Colonic mucosa (tissue), 4 donors: ENCODE data around the gene NKIRAS1. TPM values are rescaled to one million over a fixed set of nuclear protein-coding genes. Genes with fewer than 3 reads are reported as not detected.
"Not testable (repeated sequence)": the region's sequence is repeated elsewhere in the genome, so short reads cannot be mapped to it uniquely, and the experiment has no call there.

ENCODE experiments used
- DNase-seq: peaks from one replicate; pipeline ENCODE4 v3.0.0-alpha.2; 2020
- H3K27ac ChIP-seq: fragments of 200-600 bp; one replicate; pipeline ENCODE4 v1.8.0; 2021
- H3K27me3 ChIP-seq: fragments of 200-600 bp; one replicate; pipeline ENCODE4 v1.8.0; 2021
- H3K36me3 ChIP-seq: fragments of 200-600 bp; one replicate; pipeline ENCODE4 v1.8.0; 2021
- H3K4me1 ChIP-seq: fragments of 200-600 bp; one replicate; pipeline ENCODE4 v1.8.0; 2021; ENCODE audit warnings: mild to moderate bottlenecking
- H3K4me3 ChIP-seq: fragments of 200-600 bp; one replicate; pipeline ENCODE4 v1.8.0; 2021
- H3K9ac ChIP-seq, 2 donors: one replicate each; pipeline ENCODE4 v1.7.0; 2013; ENCODE audit warnings: control low read depth in 2 of 2, low read depth in 2 of 2, low read length in 2 of 2
- H3K9me3 ChIP-seq: fragments of 200-600 bp; one replicate; pipeline ENCODE4 v1.8.0; 2021
- intact Hi-C: fragments of 100-400 bp; cut with DNase I; formaldehyde crosslinking; loops from one replicate; pipeline ENCODE4 v1.14.1; 2022
- total RNA-seq, 2 donors: library from RNA; stranded (reverse); fragmentation: NEBNext Ultra II Directional in 1 of 2; extraction: Animal tissue kit (Norgen Biotek cat#: 25700) in 1 of 2; gene quantifications; one replicate each; pipeline ENCODE4 v1.2.1, GENCODE V29; 2021
- TF ChIP-seq, protein P1 (sequence below): fragments of 200-600 bp; IDR thresholded peaks from one replicate; pipeline ENCODE4 v1.8.0; 2022; ENCODE audit warnings: antibody characterized with exemption, mild to moderate bottlenecking
- donor health status: healthy.
- donor health status: DM: no; HTN: no; CAD: no.
- donor health status: DM: no; HTN: no; CAD: no.

The NKIRAS1 gene
- total RNA-seq, 2 donors from 2014 or later = 2.6 to 5.4 TPM

DNA sequence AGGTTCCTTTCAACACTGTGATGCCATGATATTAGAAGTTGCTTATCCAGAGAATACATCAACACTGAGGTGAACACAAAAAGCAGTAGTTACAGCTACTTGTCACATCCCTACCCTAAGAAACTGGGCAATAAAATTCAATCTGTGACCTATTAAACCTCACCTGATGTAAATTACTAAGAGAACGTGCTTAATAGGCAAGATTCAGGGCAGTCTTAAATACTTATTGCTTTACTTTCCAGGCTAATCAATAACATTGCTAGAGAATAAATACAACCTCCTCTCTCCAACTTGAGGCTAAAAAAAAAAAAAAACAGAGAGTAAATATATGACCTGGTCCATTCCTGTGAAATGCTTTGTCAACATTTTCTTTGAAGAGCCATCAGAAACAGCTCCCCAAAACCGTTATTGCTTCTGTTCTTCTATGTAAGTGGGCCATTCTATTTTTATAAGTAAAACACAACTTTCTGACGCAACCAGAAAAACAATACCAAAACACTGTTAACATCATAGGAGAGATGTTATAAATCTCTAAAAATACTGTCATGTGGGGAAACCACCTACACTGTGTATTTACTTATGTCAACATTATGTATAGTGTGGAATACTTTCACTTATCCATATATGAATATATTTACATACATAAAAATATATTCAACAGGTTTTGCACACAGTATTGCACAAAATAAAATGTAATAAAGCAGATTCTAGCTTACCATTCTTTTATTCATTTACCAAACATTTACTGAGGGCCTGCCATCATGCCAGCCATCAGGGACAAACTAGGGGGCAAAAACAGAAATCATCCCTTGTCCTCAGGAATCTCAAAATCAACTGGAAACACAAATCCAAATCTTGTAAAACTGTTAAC is 2.7 kb downstream of the NKIRAS1 start:
- no peak for DNase-seq
- Histone ChIP-seq H3K27me3 (no peaks in the 10 kb centered on the region), H3K9me3 (no peaks in the 10 kb centered on the region), H3K9ac (no peak overlapping the region), H3K36me3 (no peaks in the 10 kb centered on the region), H3K4me3 (no peak overlapping the region), H3K4me1 (peaks cover 5% of the 10 kb centered on the region), H3K27ac (no peak overlapping the region)
- TF ChIP-seq, protein P1, sequence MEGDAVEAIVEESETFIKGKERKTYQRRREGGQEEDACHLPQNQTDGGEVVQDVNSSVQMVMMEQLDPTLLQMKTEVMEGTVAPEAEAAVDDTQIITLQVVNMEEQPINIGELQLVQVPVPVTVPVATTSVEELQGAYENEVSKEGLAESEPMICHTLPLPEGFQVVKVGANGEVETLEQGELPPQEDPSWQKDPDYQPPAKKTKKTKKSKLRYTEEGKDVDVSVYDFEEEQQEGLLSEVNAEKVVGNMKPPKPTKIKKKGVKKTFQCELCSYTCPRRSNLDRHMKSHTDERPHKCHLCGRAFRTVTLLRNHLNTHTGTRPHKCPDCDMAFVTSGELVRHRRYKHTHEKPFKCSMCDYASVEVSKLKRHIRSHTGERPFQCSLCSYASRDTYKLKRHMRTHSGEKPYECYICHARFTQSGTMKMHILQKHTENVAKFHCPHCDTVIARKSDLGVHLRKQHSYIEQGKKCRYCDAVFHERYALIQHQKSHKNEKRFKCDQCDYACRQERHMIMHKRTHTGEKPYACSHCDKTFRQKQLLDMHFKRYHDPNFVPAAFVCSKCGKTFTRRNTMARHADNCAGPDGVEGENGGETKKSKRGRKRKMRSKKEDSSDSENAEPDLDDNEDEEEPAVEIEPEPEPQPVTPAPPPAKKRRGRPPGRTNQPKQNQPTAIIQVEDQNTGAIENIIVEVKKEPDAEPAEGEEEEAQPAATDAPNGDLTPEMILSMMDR = no peak
- intact Hi-C loops = no loop called here

DNA sequence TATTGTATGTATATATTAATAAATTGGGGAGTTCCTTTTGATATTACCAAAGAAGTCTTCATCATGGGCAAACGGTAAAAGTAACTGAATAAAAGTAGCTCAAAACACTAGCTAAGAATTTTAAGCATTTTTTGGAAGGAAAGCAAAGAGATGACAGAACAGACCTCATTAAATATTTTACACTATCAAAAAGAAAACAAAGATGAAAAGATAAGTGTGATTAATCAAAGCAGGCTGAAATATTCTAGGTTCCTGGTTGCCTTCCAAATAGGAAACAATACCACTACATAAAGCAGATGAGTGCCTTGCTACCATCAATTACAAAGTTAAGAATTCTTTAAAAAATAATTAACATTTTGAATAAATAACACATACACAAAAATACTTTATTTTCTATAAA is 3.6 kb downstream of the NKIRAS1 start:
- no peak for DNase-seq
- Histone ChIP-seq H3K27me3 (no peaks in the 10 kb centered on the region), H3K4me3 (no peak overlapping the region), H3K4me1 (no peaks in the 10 kb centered on the region), H3K9me3 (no peaks in the 10 kb centered on the region), H3K36me3 (no peaks in the 10 kb centered on the region), H3K9ac (no peak overlapping the region), H3K27ac (no peak overlapping the region)
- TF ChIP-seq, protein P1 = no peak
- intact Hi-C loops = no loop called here

DNA sequence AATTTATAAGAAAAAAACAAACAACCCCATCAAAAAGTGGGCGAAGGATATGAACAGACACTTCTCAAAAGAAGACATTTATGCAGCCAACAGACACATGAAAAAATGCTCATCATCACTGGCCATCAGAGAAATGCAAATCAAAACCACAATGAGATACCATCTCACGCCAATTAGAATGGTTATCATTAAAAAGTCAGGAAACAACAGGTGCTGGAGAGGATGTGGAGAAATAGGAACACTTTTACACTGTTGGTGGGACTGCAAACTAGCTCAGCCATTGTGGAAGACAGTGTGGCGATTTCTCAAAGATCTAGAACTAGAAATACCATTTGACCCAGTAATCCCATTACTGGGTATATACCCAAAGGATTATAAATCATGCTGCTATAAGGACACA is 4.5 kb downstream of the NKIRAS1 start:
- H3K4me3 ChIP-seq, H3K27ac ChIP-seq, H3K4me1 ChIP-seq, H3K9me3 ChIP-seq, H3K36me3 ChIP-seq, H3K27me3 ChIP-seq, H3K9ac ChIP-seq, intact Hi-C loops, DNase-seq: not testable (repeated sequence)

DNA sequence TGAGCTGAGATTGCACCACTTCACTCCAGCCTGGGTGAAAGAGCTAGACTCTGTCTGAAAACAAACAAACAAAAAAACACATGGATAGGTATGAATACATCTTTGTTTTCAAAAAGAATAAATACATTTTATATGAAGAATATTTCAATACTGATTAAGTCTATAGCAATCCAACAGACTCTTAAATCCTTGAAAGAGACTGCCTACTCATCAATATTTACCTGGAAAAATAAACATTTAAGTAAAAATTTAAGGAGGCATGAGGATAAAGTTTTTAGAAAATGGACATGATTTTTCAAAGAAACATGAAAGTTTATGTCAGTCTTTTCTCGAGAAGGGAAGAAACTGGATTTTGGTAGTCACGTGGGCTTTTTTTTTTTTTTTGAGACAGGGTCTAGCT is 5.4 kb downstream of the NKIRAS1 start:
- H3K4me3 ChIP-seq = no peak overlapping the region
- no peaks in the 10 kb centered on the region for H3K4me1 ChIP-seq
- no peaks in the 10 kb centered on the region for H3K9me3 ChIP-seq
- H3K27ac ChIP-seq = no peak overlapping the region
- H3K9ac ChIP-seq = no peak overlapping the region
- TF ChIP-seq, protein P1 = no peak
- no peaks in the 10 kb centered on the region for H3K36me3 ChIP-seq
- intact Hi-C loops = no loop called here
- H3K27me3 ChIP-seq = no peaks in the 10 kb centered on the region
- DNase-seq = no peak

DNA sequence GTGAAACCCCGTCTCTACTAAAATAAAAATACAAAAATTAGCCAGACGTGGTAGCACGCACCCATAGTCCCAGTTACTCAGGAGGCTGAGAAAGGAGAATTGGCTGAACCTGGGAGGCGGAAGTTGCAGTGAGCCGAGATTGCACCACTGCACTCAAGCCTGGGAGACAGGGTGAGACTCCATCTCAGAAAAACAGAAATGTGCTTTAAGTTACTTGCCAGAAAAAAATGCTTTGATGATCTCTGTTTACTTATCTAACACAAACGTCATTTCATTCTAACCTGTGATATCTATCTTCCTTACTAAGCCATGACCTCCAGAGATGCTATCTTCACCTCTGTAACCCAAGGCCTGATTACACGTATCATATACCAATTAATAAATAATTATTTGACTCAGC is 7.4 kb downstream of the NKIRAS1 start:
- Histone ChIP-seq H3K4me3 (no peak overlapping the region), H3K9ac (no peak overlapping the region), H3K36me3 (no peaks in the 10 kb centered on the region), H3K27ac (no peak overlapping the region), H3K27me3 (no peaks in the 10 kb centered on the region), H3K4me1 (no peaks in the 10 kb centered on the region), H3K9me3 (no peaks in the 10 kb centered on the region)
- intact Hi-C loops = no loop called here
- TF ChIP-seq, protein P1 = no peak
- no peak for DNase-seq

DNA sequence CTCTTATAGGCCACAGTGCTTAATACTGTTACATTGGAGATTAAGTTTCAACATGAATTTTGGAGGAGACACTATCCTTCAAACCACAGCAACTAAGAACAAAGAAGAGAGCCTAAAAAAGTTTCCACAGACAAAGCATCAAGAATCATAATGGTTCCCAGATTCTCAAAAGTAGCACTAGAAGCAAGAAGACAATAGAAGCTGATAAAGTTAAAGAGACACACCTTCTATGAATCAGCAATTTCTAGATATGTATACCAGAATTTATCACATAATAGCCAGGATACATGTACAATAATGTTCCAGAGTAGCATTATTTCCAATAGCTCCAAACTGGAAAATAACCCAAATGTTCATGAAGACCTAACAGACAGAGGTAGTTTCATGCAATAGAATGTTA is 12.2 kb downstream of the NKIRAS1 start:
- H3K9ac ChIP-seq = no peak overlapping the region
- H3K4me1 ChIP-seq = no peaks in the 10 kb centered on the region
- H3K27ac ChIP-seq = no peak overlapping the region
- no peaks in the 10 kb centered on the region for H3K27me3 ChIP-seq
- intact Hi-C loops = no loop called here
- no peaks in the 10 kb centered on the region for H3K9me3 ChIP-seq
- no peak overlapping the region for H3K4me3 ChIP-seq
- no peak for DNase-seq
- TF ChIP-seq, protein P1 = no peak
- H3K36me3 ChIP-seq = no peaks in the 10 kb centered on the region
